ENCODE measurements around the gene RPS6KA5. TPM values are rescaled to one million over a fixed set of nuclear protein-coding genes. Genes with fewer than 3 reads are reported as not detected.
"Not testable (repeated sequence)": the region's sequence is repeated elsewhere in the genome, so short reads cannot be mapped to it uniquely, and the experiment has no call there.

The RPS6KA5 gene
- total and polyA plus RNA-seq, 2 donors from 2014 or later = 0.95 to 9.4 TPM

DNA sequence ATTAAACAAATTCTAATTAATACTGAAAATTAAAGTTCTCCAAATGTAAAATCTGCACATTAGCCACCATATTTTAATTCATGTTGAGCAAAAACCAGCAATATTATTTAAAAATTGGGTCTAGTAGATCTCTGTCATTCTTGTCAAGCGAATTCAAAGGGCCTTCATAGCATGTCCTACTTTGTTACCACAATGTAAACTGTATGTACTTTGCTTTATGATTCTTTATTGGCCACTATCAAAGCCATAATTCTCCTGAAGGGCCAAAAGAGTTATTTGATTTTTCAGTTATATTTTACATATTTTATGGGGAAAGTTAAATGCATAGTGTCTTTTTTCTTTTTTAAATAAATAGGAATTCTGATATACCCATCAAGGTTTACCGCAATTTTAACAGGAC, 117.9 kb downstream of the RPS6KA5 start:
- FAIRE-seq (no peak), DNase-seq (no peak)
- Histone ChIP-seq H3K9ac (ENCODE audit: low read length in 3 of 3) (no peak overlapping the region), H3K27me3 (ENCODE audit: control insufficient read depth, insufficient read depth, low read length) (no peaks in the 10 kb centered on the region), H3K4me1 (ENCODE audit: control insufficient read depth in 2 of 3, insufficient read depth in 2 of 3, low read depth in 1 of 3, low read length in 3 of 3) (no peaks in the 10 kb centered on the region), H3K36me3 (ENCODE audit: control insufficient read depth in 2 of 3, insufficient read depth in 3 of 3, low read length in 3 of 3) (no peaks in the 10 kb centered on the region), H3K9me3 (ENCODE audit: control insufficient read depth in 2 of 3, insufficient read depth in 1 of 3, low read length in 3 of 3) (peaks cover 0 to 11% (median 0%) of the 10 kb centered on the region in 3 donors), H3K27ac (ENCODE audit: low read depth in 2 of 2, low read length in 2 of 2) (no peak overlapping the region), H3K4me3 (ENCODE audit: low read length in 3 of 3) (no peak overlapping the region)
- intact Hi-C loops (cut with DNase I) = no loop called here
- no peak for TF ChIP-seq CTCF (IDR thresholded peaks at IDR 0.05; ENCODE audit: borderline replicate concordance, extremely low read depth, insufficient read depth)

DNA sequence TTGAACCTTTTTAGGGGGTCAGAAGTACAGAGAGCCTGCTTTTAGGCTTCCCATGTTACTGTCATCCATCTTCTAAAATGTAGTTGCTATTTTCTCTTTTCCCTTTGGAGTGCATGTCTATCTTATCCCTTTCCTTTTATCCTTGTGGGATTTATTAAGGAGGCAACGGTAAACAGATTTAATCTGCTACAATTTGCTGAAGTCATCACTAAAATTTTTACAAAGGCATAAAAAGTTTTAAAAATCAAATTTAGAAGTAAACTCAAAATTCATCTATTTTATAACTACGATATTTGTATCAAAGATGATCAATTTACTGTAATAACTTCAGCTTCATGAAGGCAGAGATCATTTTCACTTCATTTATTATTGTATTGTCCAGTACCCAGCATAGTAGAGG, 118.7 kb downstream of the RPS6KA5 start:
- DNase-seq (no peak), FAIRE-seq (no peak)
- Histone ChIP-seq H3K27me3 (ENCODE audit: control insufficient read depth, insufficient read depth, low read length) (no peaks in the 10 kb centered on the region), H3K27ac (ENCODE audit: low read depth in 2 of 2, low read length in 2 of 2) (no peak overlapping the region), H3K9ac (ENCODE audit: low read length in 3 of 3) (no peak overlapping the region), H3K36me3 (ENCODE audit: control insufficient read depth in 2 of 3, insufficient read depth in 3 of 3, low read length in 3 of 3) (no peaks in the 10 kb centered on the region), H3K4me1 (ENCODE audit: control insufficient read depth in 2 of 3, insufficient read depth in 2 of 3, low read depth in 1 of 3, low read length in 3 of 3) (no peaks in the 10 kb centered on the region), H3K4me3 (ENCODE audit: low read length in 3 of 3) (no peak overlapping the region), H3K9me3 (ENCODE audit: control insufficient read depth in 2 of 3, insufficient read depth in 1 of 3, low read length in 3 of 3) (peaks cover 0 to 11% (median 0%) of the 10 kb centered on the region in 3 donors)
- intact Hi-C loops (cut with DNase I) = no loop called here
- TF ChIP-seq CTCF (IDR thresholded peaks at IDR 0.05; ENCODE audit: borderline replicate concordance, extremely low read depth, insufficient read depth) = no peak

DNA sequence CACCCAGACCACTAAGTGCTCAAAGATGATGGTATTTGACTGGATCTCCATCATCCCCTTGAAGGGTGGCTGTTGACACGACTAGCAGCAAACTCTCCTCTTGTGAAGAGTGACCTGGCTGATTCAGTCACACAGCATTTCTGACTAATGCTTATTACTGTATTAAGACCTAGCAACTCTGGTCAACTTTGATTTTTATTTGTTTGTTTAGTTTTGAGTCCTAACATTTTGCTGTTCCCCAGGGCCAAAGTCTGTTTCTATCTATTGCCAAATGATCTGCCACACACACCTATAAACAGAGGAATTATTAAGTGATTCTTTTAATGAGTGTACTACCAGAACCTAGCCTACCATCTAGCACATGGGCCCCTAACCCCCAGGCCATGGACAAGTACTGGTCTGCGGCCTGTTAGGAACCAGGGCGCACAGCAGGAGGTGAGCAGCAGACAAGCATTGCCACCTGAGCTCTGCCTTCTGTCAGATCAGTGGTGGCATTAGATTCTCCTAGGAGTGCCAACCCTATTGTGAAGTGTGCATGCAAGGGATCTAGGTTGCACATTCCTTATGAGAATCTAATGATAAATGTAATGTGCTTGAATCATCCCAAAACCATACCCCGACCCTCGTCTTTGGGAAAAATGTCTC, 120.0 kb downstream of the RPS6KA5 start:
- no peak for TF ChIP-seq CTCF (IDR thresholded peaks at IDR 0.05; ENCODE audit: borderline replicate concordance, extremely low read depth, insufficient read depth)
- Histone ChIP-seq H3K27ac (ENCODE audit: low read depth in 2 of 2, low read length in 2 of 2) (no peak overlapping the region), H3K9me3 (ENCODE audit: control insufficient read depth in 2 of 3, insufficient read depth in 1 of 3, low read length in 3 of 3) (peaks cover 0 to 11% (median 0%) of the 10 kb centered on the region in 3 donors), H3K4me1 (ENCODE audit: control insufficient read depth in 2 of 3, insufficient read depth in 2 of 3, low read depth in 1 of 3, low read length in 3 of 3) (no peaks in the 10 kb centered on the region), H3K36me3 (ENCODE audit: control insufficient read depth in 2 of 3, insufficient read depth in 3 of 3, low read length in 3 of 3) (no peaks in the 10 kb centered on the region), H3K27me3 (ENCODE audit: control insufficient read depth, insufficient read depth, low read length) (no peaks in the 10 kb centered on the region), H3K4me3 (ENCODE audit: low read length in 3 of 3) (no peak overlapping the region), H3K9ac (ENCODE audit: low read length in 3 of 3) (no peak overlapping the region)
- intact Hi-C loops (cut with DNase I) = no loop called here
- no peak for DNase-seq
- no peak for FAIRE-seq

GRCh38 chr14:90939252-90939795, 121.1 kb downstream of the RPS6KA5 start:
- H3K36me3 ChIP-seq (ENCODE audit: control insufficient read depth in 2 of 3, insufficient read depth in 3 of 3, low read length in 3 of 3); H3K9ac ChIP-seq (ENCODE audit: low read length in 3 of 3); H3K4me3 ChIP-seq (ENCODE audit: low read length in 3 of 3); FAIRE-seq; H3K27me3 ChIP-seq (ENCODE audit: control insufficient read depth, insufficient read depth, low read length); intact Hi-C loops (cut with DNase I); H3K4me1 ChIP-seq (ENCODE audit: control insufficient read depth in 2 of 3, insufficient read depth in 2 of 3, low read depth in 1 of 3, low read length in 3 of 3); DNase-seq; H3K27ac ChIP-seq (ENCODE audit: low read depth in 2 of 2, low read length in 2 of 2): not testable (repeated sequence)
- H3K9me3 ChIP-seq (ENCODE audit: control insufficient read depth in 2 of 3, insufficient read depth in 1 of 3, low read length in 3 of 3) = peaks cover 0 to 11% (median 0%) of the 10 kb centered on the region in 3 donors
